GM19468 (cell line): Measurements from ENCODE around the gene CSMD2.

Source experiments
- ATAC-seq: cut with Tn5 transposase; IDR thresholded peaks from one replicate; pipeline ENCODE4 v1.9.1; 2021; ENCODE audit warnings: mild to moderate bottlenecking, moderate library complexity, moderate number of reproducible peaks; ENCODE audit not compliant: unreplicated experiment; ENCODE audit errors: extremely low read depth

CSMD2 gene

DNA sequence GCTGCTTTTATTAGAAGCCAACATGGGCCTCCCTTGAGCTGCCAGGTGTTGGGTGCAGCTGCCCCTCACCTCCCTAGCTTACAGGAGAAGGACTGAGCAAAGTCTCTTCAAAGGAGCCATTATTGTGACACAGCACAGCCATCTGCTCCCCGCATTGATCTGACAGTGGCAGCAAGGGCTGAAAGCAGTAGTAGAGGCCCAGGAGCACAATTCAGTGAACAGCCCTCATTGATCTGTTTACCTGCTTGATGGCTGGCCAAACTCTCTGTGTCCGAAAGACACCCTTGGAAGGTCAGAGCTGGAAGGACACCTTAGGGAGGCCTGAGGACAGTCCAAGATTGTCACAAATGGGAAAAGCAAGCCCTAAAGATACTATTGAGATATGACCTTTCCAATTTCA is 286.6 kb downstream of the CSMD2 start:
- ATAC-seq: no peak

DNA sequence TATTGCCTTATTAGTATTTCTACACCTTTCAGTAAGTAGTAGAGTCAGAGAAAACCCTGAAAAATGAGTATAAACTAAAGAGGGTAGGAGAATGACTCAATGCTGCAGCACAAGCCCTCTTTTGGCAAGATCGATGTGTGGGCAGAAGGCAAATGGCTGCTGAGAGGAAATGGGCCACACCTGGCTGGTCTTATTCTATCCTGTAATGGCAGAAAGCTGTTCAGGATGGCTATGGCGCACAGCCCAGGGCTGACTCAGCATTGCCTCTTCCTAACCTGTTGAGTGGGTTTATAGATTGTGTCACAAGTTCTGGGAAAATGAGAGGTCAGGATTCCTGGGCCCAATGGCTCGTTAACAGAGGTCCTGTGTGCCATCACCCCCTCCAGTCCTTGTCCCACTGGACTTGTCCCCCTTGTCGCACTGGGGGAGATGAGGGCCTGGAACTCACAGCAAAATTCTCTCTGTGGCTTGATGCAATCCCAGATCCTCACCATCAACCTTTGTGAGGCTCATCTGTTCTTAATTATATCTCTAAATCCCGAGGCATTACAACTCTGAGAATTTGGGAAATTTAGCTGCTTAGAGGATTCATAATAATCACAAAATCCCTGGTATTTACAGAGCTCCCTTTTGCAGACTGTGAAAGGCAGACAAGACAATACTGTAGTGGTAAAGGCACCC is 287.9 kb downstream of the CSMD2 start:
- no peak for ATAC-seq

DNA sequence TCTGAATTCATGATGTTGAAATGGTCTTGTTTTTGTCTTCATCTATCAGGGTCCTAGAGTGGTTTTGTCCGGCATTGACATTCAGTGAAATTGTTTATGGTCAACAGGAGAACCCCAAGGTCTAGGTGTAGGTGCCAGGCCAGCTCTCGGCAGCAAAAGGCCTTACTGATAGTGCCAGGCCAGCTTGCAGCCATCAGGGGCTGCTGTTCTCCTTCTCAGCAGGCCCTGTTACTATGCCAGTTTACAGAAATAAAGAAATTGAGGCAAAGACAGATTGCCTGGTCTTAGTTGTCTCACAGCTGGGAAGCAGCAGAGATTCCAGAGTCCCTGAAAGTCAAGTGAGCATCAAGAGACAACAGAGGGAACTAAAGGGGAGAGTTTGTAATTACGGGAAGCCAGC is 289.2 kb downstream of the CSMD2 start:
- ATAC-seq: no peak

DNA sequence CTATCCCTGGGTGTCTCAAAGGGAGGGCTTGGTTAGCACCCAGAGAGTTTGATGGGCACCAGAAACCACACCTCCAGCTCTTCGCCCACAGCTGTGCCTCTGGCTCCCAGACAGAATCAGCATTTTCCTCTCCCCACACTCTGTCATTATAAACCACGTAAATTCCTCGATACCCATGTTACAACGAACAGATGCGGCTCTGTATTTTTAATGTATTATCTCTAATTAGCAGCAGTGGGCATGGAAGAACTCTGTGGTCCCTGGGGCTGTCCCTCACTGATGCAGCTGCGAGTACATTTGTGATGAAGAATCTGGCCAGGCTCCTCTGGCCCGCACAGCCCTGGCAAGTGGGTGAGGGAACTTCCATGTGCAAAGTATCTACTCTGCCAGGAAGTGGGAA is 290.4 kb downstream of the CSMD2 start:
- no peak for ATAC-seq

DNA sequence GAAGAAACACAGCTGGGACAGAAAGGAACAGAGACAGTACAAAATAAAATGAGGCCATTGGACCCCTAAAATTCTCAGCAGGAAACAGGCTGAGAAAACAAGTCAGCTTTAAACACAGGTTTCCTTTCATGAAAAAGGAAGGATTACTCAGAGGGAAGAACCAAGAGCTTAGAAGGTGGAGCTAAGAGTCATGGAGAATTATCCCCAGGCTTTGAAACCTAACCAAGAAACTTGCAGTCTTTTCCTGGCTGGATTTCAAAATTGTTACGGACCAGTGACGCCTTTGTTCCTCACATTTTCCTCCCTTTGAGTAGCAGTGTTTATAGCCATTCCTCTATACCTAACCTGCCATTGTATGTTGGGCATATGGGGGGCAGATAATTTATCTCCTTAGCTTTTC is 292.3 kb downstream of the CSMD2 start:
- no peak for ATAC-seq

DNA sequence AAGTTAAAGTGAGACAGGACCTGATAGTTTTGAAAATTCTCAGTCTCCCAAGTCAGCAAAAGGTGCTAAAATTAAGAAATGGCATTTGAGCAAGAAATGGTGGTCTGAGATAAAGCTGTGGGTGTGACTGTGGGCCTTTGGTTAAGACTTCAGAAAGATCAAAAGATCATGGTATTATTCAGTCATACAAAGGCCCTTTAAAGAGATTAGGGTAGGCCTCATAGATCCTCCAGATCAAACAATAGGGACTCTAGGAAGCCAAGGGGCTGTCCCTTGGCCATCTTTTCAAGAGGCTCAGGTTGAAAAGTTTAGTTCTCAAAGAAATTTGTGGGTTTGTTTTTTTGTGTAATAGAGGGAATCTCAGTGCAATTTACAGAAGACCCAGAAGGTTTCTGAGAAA is 292.8 kb downstream of the CSMD2 start:
- ATAC-seq: no peak

DNA sequence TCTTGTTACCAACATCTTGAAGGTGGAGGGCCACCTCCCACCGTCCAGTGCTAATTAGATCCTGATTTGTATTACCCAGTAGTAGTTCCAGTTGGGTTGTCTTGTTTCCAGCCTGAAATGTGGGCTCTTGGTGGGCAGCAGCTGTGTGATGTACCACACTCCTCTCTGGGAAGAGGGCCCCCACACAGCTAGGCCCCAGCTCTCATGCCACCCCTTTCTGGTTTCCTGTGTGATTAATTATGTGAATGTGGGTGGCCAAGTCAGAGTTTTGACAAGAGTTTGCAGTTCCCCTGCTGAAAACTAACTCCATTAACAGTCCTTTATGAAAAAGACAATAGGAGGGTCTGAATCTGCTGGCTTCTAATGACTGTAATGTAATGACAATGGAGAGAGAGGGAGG is 297.3 kb downstream of the CSMD2 start:
- no peak for ATAC-seq

DNA sequence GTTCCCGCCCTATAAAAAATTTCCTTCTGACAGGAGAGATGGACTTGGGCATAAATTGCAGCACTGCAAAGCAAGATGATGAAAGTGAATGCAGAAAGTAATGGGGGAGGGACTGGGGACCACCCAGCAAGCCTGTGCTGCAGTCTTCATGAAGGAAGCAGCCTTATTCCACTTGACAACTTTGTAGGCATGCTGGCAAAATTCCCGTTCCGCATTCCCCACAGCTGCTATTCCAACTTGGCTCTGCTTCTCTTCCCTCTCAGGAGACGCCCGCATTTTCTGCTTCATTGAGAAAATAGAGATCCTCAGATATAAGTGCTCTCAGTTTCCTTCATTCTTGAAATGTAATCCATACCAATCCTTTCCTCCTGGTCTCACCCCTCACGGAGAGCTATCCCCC is 298.7 kb downstream of the CSMD2 start:
- no peak for ATAC-seq

DNA sequence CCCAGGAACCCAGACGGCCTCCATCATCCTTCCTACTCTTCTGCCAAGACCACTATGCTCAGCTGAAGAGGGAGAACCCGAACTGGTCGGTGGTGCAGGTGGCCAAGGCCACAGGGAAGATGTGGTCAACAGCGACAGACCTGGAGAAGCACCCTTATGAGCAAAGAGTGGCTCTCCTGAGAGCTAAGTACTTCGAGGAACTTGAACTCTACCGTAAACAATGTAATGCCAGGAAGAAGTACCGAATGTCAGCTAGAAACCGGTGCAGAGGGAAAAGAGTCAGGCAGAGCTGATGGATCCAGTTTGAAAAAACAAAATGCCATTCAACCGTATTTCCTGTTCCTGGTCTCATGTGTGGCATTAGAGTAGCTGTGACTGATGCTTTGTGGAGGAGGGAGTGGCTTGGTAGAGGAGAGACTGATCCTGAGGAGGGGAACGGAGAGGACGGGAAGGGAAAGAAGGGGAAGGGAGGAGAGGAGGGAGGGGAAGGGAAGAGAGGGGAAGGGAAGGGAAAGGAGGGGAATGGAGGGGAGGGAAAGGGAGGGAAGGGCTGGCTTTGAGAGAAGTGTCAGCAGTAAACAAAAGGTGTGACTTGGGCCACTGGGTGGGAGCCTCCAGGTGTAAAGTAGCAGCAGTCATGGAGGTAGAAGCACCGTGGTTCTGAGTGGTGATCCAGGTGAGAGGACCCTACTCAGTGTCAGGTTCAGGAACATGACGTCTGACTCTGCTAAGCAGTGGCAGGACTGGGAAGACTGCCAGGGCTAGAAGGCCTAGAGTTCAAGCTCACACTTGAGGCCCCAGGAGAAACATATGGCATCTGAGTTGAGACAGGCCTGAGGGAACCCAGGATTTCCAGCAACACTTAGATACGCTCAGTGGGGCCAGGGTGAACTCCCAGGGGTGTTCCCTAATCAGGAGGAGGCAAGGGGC is 300.3 kb downstream of the CSMD2 start:
- ATAC-seq: no peak

DNA sequence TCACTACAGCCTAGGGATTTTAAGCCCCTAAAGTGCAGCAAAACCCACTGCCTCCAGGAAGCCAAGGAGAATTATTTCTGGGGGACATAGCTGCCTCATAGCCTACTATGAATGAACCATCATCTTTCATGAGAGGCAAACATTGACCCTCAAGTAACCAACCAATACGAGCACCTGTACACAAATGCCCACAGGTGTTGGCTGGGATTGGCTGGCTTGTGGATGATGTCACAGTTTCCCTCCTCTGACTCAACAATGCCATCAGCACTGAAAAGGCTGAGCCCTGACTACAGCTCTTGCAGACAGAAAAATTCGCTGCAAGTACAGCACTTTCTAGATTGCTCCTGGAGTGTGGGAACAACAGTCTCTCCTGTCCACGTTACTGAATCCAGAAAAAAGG is 301.3 kb downstream of the CSMD2 start, which contains the start of gene HMGB4:
Gene HMGB4 (plus strand): TSS at position 301 of the 400 bp plus-strand sequence. CDS start 113 bp downstream, outside the sequence.
- no peak for ATAC-seq

DNA sequence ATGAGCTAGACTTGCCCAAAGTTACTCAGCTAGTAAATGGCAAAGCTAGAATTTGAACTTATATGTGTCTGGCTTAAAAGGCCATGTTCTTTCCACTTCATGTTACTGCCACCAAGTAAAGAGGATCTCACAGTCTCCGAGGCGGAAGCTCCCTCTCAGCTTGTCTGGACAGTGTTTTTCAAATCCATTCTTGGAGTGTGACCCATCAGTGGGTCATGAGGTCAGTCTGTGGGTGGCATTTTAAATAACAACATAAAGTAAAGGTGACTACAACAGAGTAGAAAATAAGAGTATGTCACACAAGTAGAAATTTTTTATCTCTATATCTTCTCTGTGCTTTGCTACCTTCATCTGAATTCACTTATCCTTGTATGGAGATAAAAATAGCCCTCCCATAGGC is 304.4 kb downstream of the CSMD2 start:
- ATAC-seq: no peak

DNA sequence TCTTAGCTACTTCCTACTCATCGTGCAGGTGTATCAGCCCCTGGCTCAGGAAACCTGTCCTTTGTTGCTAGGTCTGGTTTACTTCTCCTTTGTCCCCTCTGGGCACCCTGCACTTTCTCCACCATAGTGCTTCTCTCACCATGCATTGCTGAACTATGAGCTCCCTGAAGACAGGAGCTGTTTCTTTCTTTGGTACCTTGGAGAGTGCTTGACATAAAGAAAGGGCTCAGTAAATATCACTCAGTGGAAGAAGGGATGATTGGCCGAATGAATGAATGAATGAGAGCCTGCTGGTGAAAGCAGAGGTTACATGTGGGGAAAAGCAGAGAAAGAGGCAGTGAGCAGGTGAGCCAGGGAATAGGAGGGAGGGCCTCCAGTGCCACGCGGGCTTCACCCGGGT is 310.9 kb downstream of the CSMD2 start:
- no peak for ATAC-seq

DNA sequence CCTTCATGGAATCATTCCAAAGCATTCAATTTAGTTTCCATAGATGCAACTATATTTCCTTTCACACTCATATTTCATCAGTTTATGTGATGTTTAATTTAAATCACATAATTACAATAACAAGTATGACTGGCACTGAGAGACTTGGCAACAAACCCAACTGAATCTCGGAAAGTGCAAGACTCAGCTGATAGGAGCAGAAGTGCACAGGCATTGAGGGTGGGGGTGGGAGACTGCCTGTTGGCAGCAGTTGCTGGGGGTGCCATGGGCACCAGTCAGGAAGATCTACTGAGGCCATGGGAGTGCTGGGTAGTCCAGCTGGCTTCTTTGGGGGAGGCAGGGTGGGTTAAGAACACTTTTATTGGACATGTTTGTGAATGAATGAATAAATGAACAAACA is 311.6 kb downstream of the CSMD2 start:
- ATAC-seq: no peak

DNA sequence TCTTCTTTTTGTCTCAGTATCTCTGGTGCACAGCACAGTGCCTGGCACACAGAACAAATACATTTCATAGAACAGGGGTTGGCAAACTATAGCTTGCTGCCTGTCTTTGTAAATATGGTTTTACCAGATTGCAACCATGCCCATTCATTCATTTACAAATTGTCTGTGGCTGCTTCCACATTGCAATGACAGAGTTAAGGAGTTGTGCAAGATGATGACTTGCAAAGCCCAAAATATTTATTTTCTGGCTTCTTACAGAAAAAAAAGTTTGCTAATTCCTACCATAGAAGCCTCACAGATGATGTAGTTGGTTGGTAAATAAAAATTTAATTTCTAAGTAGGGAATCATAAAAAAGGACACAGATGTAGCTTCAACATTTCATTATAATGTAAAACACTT is 312.3 kb downstream of the CSMD2 start:
- ATAC-seq: no peak

DNA sequence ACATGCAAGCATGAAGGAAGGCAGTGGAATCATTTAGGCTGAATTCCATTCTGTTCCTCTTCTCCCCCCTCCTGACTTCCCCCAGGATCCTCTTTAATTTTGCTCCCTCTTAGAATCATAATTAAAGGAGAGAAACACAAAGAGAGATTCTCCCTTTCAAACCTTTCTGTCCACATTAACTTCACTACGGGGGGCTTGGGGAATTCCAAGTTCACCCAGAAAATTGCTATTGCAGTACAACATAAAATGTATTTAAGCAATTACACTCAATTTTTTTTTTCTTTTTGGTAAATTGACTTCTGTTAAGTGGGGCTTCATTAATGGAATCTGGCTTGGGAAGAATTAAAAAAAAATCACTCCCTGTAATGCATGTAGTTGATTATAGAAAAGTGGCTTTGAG is 314.5 kb downstream of the CSMD2 start:
- no peak for ATAC-seq

DNA sequence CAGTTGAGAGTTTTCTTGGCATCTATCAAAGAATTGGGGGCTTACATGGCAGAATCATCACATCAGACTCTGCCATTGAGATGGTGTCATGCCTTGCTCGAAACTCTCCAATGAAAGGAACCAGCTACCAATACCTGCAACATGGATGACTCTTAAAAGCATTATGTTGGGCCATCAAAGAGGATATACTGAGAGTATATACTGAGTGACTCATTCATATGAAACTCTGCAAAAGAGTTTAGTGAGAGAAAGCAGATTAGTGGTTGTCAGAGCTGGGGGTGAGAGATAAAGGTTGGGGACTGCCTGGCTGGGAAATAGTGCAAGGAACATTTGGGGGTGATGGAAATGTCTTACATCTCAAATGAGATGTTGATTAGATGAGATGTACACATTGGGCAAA is 315.8 kb downstream of the CSMD2 start:
- no peak for ATAC-seq

DNA sequence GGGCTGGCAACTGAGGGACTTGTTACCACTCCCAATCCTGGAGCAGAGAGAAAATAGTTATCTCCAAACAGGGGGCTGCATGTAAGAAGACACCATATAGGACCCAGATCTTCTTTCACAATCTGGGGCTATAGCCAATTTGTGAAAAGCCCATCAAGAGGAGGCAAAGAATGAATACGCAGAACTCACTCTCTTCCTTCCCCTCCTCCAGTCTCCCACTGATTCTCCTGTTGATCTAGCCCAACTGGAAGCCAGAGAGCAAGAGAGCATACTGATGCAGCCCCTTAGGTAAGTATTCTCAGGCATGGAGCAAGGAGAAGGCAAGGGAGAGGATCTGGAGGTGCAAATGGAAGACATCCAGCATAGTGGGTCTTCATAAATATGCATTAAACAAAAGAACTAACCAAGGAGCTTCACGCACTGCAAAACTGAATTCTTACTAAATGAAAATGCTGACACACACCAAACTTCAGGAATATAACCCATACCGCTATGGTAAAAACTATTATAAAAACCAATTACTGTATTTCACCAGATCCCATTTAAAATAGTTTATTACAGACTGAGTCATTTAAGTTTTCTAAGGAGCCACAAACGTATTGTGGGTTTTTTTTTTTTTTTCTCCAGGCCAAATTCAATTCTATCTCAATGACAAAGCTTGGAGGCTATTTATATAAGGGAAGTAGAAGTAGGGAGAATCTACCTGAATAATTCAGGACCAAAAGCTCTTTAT is 316.7 kb downstream of the CSMD2 start:
- ATAC-seq: no peak

DNA sequence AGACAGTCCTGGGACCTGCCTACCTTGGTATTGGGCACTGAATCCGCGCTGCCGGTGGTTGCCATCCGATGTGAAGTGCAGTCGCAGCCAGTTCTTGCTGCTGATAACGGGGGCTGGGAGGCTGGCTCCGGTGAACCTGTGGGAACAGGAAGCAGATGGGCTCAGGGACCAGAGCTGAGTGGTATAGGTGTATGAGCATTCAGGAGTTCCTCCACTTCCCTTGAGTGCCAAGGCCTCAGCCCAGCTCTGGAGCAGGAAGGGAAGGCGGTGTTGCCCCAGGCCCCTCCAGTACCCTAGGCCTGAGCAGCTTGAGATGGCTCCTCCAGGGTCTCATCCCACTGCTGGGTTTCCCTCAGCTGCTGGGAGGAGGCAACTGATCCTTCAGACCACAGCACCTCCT is 318.2 kb downstream of the CSMD2 start:
- no peak for ATAC-seq

DNA sequence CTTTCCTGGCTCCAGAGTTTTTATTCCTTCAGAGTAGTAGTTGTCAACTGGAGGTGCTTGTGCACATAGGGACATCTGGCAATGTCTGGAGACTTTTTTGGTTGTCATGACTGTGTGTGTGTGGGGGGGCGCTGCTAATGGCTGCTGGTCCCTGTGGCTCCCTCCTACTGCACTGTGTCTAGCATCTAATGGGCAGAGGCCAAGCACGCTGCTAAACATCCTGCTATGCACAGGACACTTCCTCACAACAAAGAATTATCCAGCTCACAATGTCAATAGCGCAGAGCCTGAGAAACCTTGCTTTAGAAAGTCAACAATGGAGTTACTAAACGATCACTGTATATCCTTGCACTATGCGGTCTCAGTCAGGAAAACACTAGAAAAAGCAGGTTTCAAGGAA is 320.9 kb downstream of the CSMD2 start:
- ATAC-seq: no peak

DNA sequence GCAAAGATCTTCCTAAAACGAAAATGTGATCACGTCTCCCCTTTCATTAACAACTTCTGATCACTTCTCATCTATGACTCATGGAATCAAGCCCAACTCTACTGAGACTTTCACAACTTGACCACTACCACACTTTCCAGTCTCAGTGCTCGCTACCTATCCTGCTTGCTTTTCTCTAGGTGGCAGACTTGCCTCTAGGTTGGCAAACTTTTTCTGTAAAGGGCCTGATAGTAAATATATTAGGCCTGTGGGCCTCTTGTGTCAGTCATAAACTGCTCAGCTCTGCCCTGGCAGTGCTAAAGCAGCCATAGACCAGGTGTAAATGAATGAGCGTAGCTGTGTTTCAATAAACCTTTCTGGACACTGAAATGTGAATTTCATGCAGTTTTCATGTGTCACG is 322.7 kb downstream of the CSMD2 start:
- ATAC-seq: no peak

DNA sequence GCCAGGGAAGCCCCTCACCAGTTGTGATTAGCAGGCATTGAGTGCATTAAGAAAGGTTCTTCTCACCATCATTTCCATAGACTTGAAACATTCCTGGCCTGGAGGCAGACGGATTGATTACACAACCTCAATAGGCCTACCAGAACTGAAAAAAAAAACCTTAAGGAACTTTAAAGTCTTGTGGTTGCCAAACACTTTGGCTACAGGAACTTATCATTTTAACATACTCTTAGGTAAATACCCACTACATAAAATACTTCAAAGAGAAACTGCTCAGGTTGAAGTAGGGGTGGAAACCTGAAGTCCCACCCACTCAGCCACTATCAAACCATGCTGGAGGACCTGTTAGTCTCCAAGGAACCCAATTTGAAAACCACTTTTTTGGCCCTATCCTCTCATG is 323.5 kb downstream of the CSMD2 start:
- ATAC-seq: no peak
